Stimulated activated CD4-positive, alpha-beta T cell treated with anti-CD3 and anti-CD28 coated beads, Interleukin-4, amount 100 ng/mL, for 24 hours (primary cell): ENCODE measurements around the gene VGLL3.
"Not testable (repeated sequence)": the region's sequence is repeated elsewhere in the genome, so short reads cannot be mapped to it uniquely, and the experiment has no call there.

Source experiments
- DNase-seq: peaks from one replicate; pipeline ENCODE4 v3.0.0-alpha.2; 2020

VGLL3 gene

GRCh38 chr3:86989006-86989405 lies 1.9 kb downstream of the VGLL3 start:
- no peak for DNase-seq

GRCh38 chr3:86988235-86988634 lies 2.7 kb downstream of the VGLL3 start:
- no peak for DNase-seq

DNA sequence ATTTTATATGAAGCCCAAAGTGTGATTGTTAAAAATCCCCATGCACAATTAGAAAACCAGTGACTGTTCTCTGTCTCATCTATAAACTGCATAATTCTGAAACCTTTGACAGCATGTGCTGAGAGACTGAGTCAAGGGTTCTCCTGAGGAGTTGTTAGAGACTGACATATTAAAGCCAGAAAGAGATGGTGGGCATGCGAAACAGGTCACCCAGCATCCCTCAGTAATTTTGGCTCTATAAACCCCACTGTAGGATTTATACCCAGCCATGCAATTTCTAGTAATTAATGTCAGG lies 3.6 kb downstream of the VGLL3 start:
- DNase-seq, result no peak

DNA sequence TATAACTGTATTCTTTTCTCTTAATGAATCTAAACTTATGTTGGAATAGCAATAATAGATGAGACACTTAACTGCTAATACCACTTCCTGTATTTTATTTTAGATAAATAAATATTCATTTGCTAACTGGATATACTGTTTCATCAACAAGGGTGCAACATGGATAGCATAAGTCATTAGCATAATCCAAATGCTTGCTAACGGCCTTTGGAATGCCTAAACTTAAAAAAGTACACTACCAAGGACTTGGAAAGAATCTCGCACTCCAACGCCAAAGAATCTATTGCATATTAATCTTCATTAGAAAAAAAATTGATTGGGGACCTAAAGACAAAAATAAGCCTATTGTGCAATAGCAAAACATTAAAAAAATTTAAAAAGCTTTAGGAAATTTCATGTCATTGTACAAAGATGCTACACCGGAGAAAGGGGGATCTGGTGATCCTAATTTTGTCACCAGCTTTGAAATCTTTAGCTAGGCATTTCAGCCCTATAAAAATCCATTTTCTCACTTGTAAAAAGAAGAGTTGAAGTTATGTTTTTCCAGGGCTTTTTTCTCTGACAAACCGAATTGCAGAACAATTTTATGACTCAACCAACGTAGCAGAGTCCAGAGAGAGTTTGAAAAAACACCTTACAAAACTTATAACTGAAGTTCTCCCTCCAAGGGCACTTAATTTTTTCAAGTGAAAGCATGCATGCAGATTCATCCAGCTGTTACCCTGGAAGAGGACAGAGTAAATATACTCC lies 4.1 kb downstream of the VGLL3 start:
- DNase-seq, result no peak

DNA sequence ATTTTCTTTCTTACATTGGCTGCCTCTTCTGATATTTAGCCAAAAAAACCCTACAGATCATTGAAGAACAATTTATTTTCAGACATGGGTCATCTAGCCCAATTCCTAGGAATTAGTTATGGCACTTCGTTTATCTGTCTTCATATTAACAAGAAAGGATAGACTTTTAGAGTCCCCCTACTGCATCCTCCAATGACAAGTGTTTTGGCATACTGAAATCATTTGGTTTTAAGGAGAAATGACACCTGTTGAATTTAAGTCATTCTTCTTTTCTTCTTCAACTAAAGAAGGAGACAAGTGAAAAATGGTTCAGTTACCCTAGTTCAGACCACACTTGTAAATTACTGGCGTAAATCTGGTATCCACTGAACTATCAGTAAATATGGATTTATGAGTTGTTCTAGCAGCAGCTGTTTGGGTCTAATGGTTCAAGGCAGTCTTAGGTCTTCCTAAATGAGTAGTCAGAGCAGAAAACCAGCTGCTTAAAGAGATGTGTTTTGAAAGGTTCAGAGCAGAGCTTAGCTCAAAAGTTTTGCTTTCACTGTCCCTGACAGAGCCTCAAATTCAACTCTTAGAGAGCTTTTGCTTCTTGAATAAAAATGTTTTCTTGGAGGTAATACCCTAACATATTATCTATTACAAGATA lies 5.6 kb downstream of the VGLL3 start:
- no peak for DNase-seq

- no peak for DNase-seq
Measured at GRCh38 chr3:86984271-86984670, 6.7 kb downstream of the VGLL3 start.

DNA sequence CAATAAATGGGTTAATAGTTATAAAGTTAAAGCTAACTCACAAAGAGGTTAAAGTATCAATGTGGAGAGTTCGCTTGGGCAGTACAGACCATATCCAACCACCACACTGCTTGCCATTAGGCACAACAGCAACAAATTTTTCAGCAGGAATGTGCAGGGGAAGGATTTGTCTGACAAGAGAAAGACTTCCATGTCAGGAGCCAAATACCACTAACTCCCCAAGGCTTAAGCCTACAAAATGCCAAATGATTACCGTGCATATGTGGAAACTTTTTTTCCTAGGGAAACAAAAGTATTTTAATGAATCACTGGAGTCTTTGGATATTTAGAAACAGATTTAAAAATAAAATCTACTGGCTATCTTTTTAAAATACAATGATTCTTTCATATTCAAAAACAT lies 8.1 kb downstream of the VGLL3 start:
- DNase-seq, result no peak

DNA sequence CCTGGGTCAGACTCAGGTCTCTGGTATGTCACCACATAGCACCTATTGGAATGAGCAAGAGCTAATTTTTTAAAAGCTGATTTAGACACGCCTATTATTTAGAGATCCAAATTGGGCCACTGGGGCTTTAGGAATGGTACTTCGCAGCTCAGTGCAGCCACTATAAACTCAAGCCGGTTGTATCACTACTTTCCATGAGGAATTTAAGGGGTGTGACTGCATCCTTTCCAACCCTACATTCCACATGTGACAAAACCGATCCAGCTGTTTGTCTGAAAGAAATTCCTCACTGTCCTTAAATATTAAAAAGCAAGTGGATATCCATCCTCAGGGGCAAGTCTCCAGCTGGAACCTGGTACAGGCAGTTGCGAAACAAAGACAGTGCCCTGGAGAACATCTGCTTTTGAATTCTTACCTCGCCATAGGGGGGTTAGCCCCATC lies 12.8 kb downstream of the VGLL3 start:
- DNase-seq, result no peak

DNA sequence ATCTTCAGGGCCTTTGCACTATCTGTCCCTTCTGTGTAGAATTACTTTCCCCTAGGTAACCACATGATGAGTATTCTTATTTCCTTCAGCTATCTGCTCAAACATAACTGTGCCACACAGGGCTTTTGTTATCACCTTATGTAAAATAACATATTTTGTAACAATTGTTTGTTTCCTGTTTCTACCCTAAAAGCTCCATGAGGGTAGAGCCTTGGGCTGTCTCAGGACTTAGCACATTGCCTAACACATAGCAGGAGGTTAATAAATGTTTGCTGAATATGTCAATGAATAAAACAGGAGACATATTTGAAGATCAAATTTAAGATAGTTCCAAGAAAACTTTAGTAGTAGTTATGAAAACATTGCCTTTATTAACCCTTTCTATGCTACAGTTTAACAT lies 14.7 kb downstream of the VGLL3 start:
- no peak for DNase-seq

- DNase-seq, result not testable (repeated sequence)
Measured at GRCh38 chr3:86974177-86974576, 16.8 kb downstream of the VGLL3 start.

DNA sequence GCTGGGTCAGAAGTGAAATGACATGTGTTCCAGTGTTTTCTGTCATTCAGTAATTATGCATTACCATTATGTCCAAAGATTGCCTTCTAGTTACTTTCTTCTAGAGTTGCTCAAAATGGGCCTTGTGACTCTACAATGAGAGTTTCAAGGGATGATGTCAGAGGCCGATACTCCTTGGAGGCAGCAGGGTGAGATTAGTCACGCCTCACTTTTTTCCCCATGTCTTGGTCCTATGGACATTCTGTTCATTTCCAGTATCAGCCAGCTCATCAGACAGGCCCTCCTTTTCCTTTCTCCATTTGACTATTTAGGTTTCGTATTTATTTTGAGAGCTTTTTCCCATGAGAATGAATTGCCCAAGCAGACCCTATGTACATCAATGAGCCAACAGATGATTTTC lies 17.5 kb downstream of the VGLL3 start:
- no peak for DNase-seq

- DNase-seq, result no peak
Measured at GRCh38 chr3:86969500-86970189, 21.3 kb downstream of the VGLL3 start.

DNA sequence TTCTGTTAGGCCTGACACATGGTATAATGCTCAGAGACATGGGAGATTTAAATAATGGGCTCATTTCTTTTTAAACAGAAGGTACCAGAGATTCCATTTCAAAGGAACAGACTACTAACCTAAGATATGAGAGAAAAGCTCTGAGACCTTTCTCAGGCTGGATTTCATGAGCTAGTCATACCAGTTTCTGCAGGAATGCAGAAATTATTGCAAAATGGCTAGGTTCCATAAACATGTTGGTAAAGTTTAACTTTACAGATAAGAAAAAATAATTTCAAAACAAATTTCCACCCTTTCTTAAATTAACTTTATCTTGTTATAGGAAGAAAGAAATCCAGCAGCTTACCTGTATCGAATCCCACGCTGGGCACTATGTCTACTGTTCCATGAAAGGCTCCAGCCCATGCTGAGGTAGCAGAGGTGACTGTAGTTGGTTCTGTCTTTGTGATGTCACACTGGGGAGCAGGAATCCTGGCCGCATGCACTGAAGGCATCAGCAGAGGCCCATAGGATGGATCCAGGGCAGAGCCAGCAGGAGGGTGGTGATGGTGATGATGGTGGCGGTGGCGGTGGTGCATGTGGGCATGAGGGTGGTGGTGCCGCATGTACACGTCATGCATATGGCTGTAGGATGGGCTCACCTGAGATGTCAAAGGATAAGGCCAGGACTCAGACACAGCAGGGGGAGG lies 22.6 kb downstream of the VGLL3 start:
- DNase-seq, result no peak

DNA sequence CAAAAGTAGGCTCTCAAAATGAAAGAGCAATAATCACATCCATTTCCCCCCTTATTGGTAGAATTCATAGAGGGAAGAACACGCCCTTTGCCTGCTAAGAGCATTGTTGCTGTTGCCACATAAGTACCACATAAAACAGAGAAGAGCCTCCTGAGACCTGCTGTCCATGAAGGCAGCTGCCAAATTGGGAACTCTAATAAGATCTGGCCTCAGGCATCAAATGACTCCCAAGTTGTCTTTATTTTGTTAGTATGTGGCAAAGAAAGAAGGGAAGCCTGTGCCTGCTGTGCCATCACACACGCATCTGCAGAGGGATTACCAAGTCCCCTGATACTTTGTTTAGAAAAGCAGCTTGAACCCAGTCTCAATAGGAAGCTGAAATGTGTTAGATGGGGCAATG lies 23.9 kb downstream of the VGLL3 start:
- DNase-seq, result no peak

DNA sequence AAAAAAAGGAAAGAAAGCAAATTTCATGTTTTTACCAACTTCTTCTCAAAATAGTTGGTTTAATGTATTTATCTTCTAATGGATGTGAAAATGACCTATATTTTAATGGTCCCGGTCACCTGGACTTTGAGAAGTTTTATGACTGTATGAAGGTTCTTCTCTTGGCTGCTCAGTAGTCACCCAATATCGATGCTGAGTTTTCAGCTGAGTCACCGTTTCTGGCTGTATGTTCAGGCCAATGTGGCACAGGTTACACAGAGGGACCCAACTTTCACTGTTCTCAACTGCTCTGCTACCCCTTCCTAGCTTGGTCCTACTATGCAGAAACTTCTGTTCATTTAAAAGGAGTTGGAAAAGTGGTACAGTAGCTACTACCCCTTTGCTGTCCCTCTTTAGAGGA lies 25.8 kb downstream of the VGLL3 start:
- DNase-seq, result no peak

DNA sequence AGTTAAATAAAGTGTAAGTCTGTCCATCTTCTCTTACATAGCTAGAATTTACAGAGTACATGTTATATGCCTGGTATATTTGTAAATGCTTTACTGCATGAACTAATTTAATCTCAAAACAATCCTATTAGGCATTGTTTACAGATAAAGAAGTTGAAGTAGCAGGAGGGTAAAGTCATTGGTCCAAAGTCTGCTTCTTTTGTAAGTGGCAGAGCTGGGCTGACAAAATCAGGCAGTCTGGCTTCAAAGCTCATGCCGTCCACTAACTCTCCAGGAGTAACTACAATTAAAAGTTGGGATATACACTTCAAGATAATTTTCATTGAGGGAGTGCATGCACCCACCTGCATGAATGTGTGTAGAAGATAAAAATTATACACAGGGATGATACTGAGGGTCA lies 27.3 kb downstream of the VGLL3 start:
- no peak for DNase-seq

DNA sequence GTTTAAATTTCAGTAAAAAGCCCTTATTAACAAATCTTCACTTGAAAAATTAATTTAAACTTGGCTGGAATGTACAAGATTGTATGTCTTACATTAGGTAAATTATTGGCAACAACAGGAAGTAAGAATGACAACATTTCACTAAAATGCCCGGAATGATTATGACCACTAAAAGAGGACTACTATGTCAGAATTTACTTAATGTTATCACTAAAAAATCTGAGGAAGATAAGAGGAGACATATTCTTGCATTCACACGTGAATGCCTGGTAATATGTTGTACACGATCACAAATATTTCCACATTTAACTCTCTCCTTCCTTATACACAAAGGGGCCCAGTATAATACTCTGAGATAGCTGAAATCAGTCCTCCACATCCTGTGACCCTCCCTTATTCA lies 29.7 kb downstream of the VGLL3 start:
- DNase-seq, result no peak

- no peak for DNase-seq
Measured at GRCh38 chr3:86960550-86960949, 30.4 kb downstream of the VGLL3 start.

DNA sequence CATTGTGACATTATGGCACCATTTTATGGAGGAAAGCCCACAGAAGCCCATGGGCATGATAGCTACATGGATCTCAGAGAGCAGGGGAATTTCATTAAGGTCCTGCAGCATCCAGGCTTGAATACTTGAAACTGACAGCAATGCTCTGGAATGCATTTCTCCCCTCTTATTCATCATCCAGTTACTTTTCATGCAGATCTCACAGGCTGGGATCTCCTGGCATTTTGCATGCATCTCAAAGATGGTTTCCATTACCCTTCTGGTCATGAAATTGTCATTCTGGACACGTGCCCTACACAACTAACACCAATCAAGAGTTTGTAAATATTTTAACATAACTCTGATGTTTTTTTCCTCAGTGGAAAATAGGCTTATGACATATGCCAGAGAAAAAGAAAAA lies 32.4 kb downstream of the VGLL3 start:
- no peak for DNase-seq

- DNase-seq, result no peak
Measured at GRCh38 chr3:86954747-86955146, 36.2 kb downstream of the VGLL3 start.

DNA sequence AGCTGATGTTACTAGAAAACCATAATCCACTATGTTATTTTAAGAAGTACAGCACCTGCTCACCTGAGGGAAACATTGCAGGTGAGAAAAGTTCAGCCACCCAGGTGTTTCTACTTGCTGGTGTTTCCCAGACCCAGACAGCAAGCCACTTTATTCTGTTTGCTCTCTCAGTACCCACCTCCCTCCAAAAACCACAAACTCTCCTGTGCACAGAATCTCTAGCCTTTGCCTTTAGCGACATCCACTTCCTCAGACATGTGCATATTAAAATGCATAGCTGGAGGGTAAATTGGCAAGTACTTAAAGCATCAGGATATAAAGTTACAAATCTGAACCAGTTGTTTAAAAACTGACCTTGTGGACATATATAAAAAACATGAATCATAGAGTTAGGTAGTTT lies 36.7 kb downstream of the VGLL3 start:
- DNase-seq, result no peak

DNA sequence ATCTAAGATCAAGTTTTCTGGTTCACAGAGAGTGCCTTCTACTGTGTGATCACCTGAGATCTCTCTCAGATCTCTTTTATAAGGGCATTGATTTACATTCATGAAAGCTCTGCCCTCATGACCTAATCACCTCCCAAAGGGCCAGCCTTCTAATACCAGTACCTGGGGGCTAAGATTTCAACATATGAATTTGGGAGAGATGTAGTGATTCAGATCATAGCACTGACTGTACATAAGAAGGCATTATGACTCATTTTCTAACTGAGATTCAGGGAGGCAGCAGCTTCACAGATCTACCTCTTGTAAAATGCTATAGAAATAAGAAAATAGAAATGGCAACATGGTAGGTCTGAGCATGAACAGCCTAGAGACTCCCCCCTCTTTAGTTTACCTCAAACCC lies 39.6 kb downstream of the VGLL3 start:
- DNase-seq, result no peak

DNA sequence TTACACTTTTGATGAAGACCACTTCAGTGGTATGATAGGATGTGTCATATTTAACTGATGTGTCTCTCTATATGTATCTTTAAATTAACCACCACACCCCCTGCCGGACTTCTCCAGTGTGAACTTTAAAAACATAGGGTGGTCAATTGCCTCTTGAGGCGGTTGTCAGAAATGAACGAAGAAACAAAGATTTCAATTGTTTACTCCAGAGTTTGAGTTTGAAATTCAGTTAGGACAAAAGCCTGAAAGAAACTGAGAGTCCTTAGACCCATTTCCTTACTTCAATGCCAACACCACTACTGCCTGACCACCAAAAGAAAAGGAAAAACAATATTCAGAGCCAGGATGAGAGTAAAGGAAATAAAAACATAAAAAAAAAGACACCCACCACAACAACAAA lies 40.2 kb downstream of the VGLL3 start:
- no peak for DNase-seq

DNA sequence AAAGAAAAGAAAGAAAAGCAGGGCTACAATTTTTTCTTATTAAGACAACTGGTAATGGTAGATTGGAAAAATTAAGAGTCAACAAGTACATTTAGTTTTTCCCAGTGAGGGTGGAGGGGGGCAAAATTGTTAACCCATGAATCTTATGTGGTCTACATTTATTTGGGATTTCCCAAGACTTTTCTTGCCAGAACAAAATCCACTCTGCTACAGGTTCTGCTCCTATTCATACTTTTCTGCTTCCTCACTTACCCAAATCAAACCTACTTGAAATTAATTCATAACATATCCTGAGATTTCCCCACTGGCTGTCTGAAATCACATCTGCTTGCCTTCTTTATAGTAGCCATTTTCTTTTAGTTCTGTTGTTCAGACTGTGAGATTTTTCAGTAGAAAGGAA lies 41.1 kb downstream of the VGLL3 start:
- no peak for DNase-seq
